IPS DF 4.7 (cell line): Measurements from ENCODE around the gene ACAD8.
A peak's percentile ranks its signal among the peaks of the same experiment; 100 is the strongest.
"Not testable (repeated sequence)": the region's sequence is repeated elsewhere in the genome, so short reads cannot be mapped to it uniquely, and the experiment has no call there.

Source experiments
- DNase-seq: peaks from one replicate; pipeline ENCODE4 v3.0.0-alpha.2; 2013; ENCODE audit warnings: low spot score; ENCODE audit errors: extremely low read depth

The ACAD8 gene

GRCh38 chr11:134266841-134267251 is 13.5 kb downstream of the ACAD8 start:
- no peak for DNase-seq

- no peak for DNase-seq
These were observed 14.1 kb downstream of the ACAD8 start for GRCh38 chr11:134267461-134267860.

GRCh38 chr11:134267966-134268365 is 14.6 kb downstream of the ACAD8 start:
- DNase-seq = no peak

- DNase-seq = no peak
These were observed 16.9 kb downstream of the ACAD8 start for GRCh38 chr11:134270250-134270714.

DNA sequence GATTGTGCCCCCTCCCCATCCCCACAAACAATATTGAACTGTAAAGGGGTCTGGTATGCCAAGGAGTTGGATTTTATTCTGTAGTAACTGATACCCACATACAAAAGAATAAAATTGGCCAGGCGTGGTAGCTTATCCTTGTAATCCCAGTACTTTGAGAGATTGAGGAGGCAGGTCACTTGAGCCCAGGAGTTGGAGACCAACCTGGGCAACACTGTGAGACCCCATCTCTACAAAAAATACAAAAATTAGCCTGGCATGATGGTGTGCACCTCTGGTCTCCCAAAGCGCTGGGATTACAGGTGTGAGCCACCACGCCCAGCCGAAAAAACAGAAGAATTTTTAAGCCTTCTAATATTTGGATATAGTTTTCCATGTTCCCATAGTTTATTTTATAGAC is 18.6 kb downstream of the ACAD8 start:
- DNase-seq = no peak

- DNase-seq = peak; percentile 90
These were observed 19.3 kb downstream of the ACAD8 start for GRCh38 chr11:134272381-134273316.

DNA sequence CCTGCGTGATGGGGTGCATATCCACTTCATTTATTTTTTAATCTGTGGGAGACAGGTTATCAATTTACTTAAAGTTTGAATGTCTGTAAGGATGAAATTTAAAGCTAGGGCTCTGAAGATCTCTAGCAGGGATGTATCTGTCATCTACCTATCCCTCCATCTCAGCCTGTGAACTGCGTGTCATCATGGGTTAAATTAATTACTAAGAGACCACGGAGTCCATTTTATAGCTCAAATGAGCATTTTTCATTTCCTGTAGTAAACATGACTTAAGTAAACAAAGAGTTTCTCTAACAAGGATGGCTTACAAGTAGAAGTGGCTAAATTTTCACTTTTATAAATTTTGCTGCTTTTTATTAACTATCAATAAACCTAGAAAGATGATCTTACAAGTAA is 19.9 kb downstream of the ACAD8 start:
- no peak for DNase-seq

GRCh38 chr11:134275188-134275533 is 21.8 kb downstream of the ACAD8 start:
- DNase-seq = no peak

DNA sequence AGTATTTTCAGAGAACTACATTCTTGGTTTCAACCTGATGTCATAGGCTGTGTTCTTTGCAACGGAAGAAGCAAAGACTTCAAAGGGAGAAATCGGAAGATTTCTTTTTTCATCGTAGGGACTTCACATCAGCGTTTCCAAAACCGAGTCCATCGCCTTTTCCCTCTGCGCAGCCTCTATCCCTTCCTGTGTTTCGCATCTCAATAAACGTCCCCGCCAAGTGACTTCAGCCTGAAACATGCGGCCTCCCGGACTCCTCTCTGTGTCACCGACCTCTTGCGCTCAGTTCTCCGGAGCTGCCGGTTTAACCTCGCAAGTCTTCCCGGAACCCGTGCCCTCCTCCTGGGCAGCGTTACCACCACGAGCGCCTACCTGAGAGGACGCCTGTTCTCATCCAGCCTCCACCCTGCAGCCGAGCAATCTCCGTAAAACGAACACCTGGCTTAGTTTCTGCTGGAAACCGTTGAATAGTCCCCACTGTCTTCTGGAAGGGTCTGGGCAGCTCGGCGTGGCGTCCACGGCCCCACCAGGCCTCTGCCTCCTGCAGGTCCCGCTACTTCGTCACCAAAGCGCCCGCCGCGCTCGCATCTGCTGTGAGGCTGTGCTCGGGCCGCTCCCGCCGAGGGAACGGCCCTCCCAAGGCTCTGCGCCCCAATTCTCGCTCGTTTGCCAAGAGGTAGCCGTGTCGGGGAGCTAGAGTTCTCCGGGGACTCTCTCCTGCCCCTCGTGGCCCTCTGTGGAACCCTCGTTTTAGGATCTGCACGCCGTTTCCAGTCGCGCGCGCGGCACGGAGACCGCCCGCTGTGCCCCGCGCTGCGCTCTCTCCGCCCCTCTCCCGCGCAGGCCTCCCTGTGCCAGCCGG is 22.4 kb downstream of the ACAD8 start, which contains the start of gene GLB1L3:
GLB1L3 (plus strand) TSS at position 846 of the 862 bp plus-strand sequence. CDS start 362 bp downstream, outside the sequence.
- DNase-seq = no peak

DNA sequence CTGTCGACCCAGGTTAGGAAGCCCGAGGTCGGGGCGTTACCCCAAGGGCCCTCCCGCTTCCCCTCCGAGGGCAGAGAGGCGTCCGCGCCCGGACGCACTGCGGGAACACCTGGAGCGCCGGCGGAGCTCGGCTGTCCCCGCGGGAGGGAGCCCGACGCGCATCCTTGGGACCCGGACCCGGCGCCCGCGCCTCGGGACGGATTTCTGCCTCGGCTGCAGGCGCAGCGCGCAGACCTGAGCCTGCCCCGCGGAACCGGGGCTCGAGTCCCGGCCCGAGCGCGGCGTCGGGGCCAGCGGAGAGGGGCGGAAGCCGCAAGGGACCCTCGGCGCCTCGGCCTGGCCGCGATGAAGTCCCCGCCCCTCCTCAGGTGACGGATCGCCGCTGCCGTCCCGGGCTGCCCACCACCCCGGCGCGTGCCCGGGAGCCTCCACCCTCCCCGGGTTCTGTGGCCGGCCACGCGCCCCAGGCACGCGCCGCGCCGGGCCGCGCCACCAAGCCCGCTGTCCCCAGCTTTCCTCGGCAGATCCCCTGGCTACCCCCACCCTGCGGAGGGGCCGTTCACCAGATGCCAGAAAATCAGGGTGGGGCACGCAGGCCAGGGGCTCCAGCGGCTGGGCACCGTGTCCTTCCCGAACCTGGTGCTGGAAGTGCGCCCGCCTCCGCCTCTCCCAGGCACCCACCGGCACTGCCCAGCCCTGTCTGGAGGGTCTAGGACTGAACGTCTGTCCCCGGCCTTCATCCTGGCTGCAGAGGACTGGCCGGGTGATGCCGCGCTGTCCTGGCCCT is 23.2 kb downstream of the ACAD8 start:
- no peak for DNase-seq

- no peak for DNase-seq
These were observed 24.0 kb downstream of the ACAD8 start for GRCh38 chr11:134277183-134278001.

GRCh38 chr11:134278356-134278755 is 25.0 kb downstream of the ACAD8 start:
- no peak for DNase-seq

DNA sequence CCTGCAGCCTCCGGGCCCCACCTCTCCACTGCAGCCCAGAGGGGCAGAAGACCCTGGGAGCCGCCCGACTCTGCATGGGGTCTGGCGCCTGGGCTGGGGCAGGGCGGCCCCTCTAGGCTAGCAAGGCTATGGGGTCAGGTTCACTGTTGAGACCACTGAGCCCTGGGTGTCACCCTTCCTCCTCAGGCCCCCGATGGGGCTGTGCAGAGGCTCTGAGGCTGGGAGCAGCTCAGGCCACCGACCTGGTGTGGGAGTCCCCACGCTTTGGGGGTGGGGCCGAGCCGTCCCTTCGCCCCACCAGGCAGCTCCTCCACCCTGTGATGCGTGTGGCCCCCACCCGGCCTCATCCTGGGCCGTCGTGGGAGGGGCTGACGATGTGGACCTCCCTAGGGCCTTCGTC is 28.3 kb downstream of the ACAD8 start:
- not testable (repeated sequence) for DNase-seq

DNA sequence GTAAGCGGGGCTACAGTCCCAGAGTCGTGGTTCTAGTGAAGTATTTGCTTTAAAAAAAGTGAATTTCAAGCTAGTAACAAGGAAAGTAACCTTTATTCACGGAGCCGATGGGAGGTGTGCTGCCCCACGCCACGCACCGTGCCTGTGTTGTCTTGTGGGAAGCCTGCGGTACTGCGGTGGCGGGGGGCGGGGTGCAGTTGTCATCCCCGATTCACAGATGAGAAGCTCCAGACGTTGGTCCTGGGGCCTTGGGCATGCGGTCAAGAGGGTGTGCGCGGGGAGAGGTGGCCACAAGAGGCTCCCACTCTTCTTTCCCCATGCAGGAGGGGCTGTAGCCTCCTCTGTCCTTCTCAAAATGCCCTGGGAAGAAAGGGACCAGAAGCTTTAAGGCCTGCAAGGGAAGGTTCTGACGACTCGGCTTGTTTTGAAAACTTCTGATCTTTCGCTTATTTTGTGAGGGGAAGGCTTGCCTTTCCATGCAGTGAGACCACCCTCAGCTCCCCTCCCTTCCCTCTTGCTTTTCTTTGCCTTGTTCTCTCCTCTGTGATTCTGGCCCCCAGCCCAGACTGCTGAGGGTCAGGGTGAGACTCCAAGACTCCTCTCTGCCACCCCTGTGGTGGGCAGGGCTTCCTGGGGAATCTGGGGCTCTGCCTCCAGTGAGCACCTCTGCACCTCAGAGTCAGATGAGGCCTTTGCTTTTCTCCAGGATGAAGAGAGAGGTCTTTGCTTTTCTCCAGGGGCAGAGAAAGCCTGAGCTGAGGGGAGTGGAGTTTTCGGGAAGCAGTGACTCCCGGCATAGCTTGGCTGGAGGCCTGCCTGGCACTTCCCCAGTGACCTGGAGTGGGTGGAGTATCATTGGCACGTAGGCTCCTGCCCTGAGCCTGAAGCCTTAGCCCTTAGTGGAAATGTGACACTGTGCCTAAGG is 29.0 kb downstream of the ACAD8 start:
- DNase-seq = no peak

- DNase-seq = no peak
These were observed 30.3 kb downstream of the ACAD8 start for GRCh38 chr11:134283461-134284230.

DNA sequence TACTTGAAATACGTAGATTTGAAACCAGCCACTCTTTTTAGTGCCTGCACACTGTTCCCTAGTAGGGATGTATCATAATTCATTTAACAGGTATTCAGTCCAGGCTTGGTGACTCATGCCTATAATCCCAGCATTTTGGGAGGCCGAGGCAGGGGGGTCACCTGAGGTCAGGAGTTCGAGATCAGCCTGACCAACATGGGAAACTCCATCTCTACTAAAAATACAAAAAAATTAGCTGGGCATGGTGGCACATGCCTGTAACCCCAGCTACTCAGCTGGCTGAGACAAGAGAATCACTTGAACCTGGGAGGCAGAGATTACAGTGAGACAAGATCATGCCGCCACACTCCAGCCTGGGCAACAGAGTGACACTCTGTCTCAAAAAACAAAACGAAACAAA is 31.0 kb downstream of the ACAD8 start:
- DNase-seq = not testable (repeated sequence)

DNA sequence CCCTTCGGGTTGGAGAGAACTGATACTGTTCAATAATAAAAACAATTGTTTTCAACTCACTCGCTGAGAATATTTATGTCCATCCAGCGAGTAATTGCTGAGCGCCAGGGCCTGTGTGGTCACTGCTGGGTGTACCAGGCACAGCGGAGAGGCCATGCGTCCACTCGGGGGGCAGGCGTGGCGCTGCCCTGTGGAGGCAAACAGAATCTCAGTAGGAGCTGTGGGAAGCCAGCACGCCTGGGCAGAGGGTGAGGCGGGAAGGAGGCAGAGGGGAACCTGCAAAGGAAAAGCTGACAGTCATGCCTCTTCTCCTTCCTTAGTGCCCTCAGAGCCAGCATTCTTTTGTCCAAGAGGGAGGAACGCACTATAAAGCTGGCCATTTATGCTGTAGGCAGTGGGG is 34.2 kb downstream of the ACAD8 start:
- DNase-seq = no peak

GRCh38 chr11:134288486-134288885 is 35.1 kb downstream of the ACAD8 start:
- no peak for DNase-seq

GRCh38 chr11:134289167-134289566 is 35.8 kb downstream of the ACAD8 start:
- DNase-seq = no peak
